ENCODE results near the gene DNLZ. TPM values are rescaled to one million over a fixed set of nuclear protein-coding genes. Genes with fewer than 3 reads are reported as not detected.

The DNLZ gene
- total RNA-seq, 1 donor from 2014 or later: 27.5 TPM

- H3K36me3 ChIP-seq (ENCODE audit: control insufficient read depth, insufficient read depth, low read length): no peaks in the 10 kb centered on the region
- no peak for TF ChIP-seq CTCF (IDR thresholded peaks at IDR 0.05; ENCODE audit: insufficient read depth, low read length, poor library complexity, severe bottlenecking)
- no peak overlapping the region for H3K4me3 ChIP-seq (ENCODE audit: low read depth, low read length)
- DNase-seq (ENCODE audit: low read depth): no peak
- no peaks in the 10 kb centered on the region for H3K27me3 ChIP-seq (ENCODE audit: control insufficient read depth, insufficient read depth, low read length)
Observed at GRCh38 chr9:136336881-136337280, 26.7 kb downstream of the DNLZ start.

GRCh38 chr9:136336156-136336870 lies 27.2 kb downstream of the DNLZ start:
- H3K4me3 ChIP-seq (ENCODE audit: low read depth, low read length): no peak overlapping the region
- H3K36me3 ChIP-seq (ENCODE audit: control insufficient read depth, insufficient read depth, low read length): no peaks in the 10 kb centered on the region
- H3K27me3 ChIP-seq (ENCODE audit: control insufficient read depth, insufficient read depth, low read length): no peaks in the 10 kb centered on the region
- no peak for DNase-seq (ENCODE audit: low read depth)
- TF ChIP-seq CTCF (IDR thresholded peaks at IDR 0.05; ENCODE audit: insufficient read depth, low read length, poor library complexity, severe bottlenecking): no peak

- DNase-seq (ENCODE audit: low read depth): no peak
- TF ChIP-seq CTCF (IDR thresholded peaks at IDR 0.05; ENCODE audit: insufficient read depth, low read length, poor library complexity, severe bottlenecking): no peak
- Histone ChIP-seq H3K36me3 (ENCODE audit: control insufficient read depth, insufficient read depth, low read length) (no peaks in the 10 kb centered on the region), H3K4me3 (ENCODE audit: low read depth, low read length) (no peak overlapping the region), H3K27me3 (ENCODE audit: control insufficient read depth, insufficient read depth, low read length) (no peaks in the 10 kb centered on the region)
Observed at GRCh38 chr9:136335296-136336155, 28.0 kb downstream of the DNLZ start.

GRCh38 chr9:136334541-136334940 lies 29.0 kb downstream of the DNLZ start:
- no peak overlapping the region for H3K4me3 ChIP-seq (ENCODE audit: low read depth, low read length)
- TF ChIP-seq CTCF (IDR thresholded peaks at IDR 0.05; ENCODE audit: insufficient read depth, low read length, poor library complexity, severe bottlenecking): no peak
- no peak for DNase-seq (ENCODE audit: low read depth)
- no peaks in the 10 kb centered on the region for H3K36me3 ChIP-seq (ENCODE audit: control insufficient read depth, insufficient read depth, low read length)
- no peaks in the 10 kb centered on the region for H3K27me3 ChIP-seq (ENCODE audit: control insufficient read depth, insufficient read depth, low read length)

GRCh38 chr9:136333486-136333885 lies 30.1 kb downstream of the DNLZ start:
- no peaks in the 10 kb centered on the region for H3K36me3 ChIP-seq (ENCODE audit: control insufficient read depth, insufficient read depth, low read length)
- H3K4me3 ChIP-seq (ENCODE audit: low read depth, low read length): no peak overlapping the region
- no peak for TF ChIP-seq CTCF (IDR thresholded peaks at IDR 0.05; ENCODE audit: insufficient read depth, low read length, poor library complexity, severe bottlenecking)
- H3K27me3 ChIP-seq (ENCODE audit: control insufficient read depth, insufficient read depth, low read length): no peaks in the 10 kb centered on the region
- no peak for DNase-seq (ENCODE audit: low read depth)

Data from kidney epithelial cell (primary cell).